DOHH2 (cell line): ENCODE results near the gene BLM.
"Not testable (repeated sequence)": the region's sequence is repeated elsewhere in the genome, so short reads cannot be mapped to it uniquely, and the experiment has no call there.

Experiments
- H3F3A ChIP-seq: fragments of 200-600 bp; sonication (generic), shearing (Covaris generic); 2 replicates; pipeline ENCODE4 v1.6.0; 2016; ENCODE audit warnings: antibody characterized with exemption, mild to moderate bottlenecking; ENCODE audit not compliant: control insufficient read depth, insufficient read depth
- H3K27ac ChIP-seq: fragments of 200-600 bp; sonication (generic); 2 replicates; pipeline ENCODE4 v1.5.1; 2014; ENCODE audit warnings: low read depth, mild to moderate bottlenecking, low read length, moderate library complexity
- H3K27me3 ChIP-seq: fragments of 200-600 bp; sonication (generic); 2 replicates; pipeline ENCODE4 v1.6.1; 2014; ENCODE audit warnings: mild to moderate bottlenecking, low read length, mixed read lengths; ENCODE audit not compliant: control insufficient read depth
- H3K36me3 ChIP-seq: fragments of 200-600 bp; sonication (generic); 2 replicates; pipeline ENCODE4 v1.6.1; 2014; ENCODE audit warnings: mild to moderate bottlenecking, low read length, moderate library complexity, mixed read lengths; ENCODE audit not compliant: control insufficient read depth
- H3K4me1 ChIP-seq: fragments of 200-600 bp; sonication (generic); 2 replicates; pipeline ENCODE4 v1.6.1; 2014; ENCODE audit warnings: mild to moderate bottlenecking, low read length, mixed read lengths; ENCODE audit not compliant: control insufficient read depth
- H3K4me2 ChIP-seq: fragments of 200-600 bp; sonication (generic); 2 replicates; pipeline ENCODE4 v1.6.0; 2014; ENCODE audit warnings: mild to moderate bottlenecking, low read length, moderate library complexity
- H3K4me3 ChIP-seq: fragments of 200-600 bp; sonication (generic); 2 replicates; pipeline ENCODE4 v1.5.1; 2014; ENCODE audit warnings: mild to moderate bottlenecking, low read length, mixed read lengths
- H3K79me2 ChIP-seq: fragments of 200-600 bp; sonication (generic); 2 replicates; pipeline ENCODE4 v1.6.1; 2014; ENCODE audit warnings: mild to moderate bottlenecking, low read length, mixed read lengths; ENCODE audit not compliant: control insufficient read depth
- H3K9me2 ChIP-seq: fragments of 200-600 bp; sonication (generic); replicated peaks from 2 replicates; pipeline ENCODE4 v1.6.1; 2014; ENCODE audit warnings: mild to moderate bottlenecking, low read length, mixed read lengths; ENCODE audit not compliant: control insufficient read depth
- H3K9me3 ChIP-seq: fragments of 200-600 bp; sonication (generic); 2 replicates; pipeline ENCODE4 v1.6.1; 2014; ENCODE audit warnings: antibody characterized with exemption, low read length, mixed read lengths; ENCODE audit not compliant: control insufficient read depth, insufficient read depth
- H4K20me1 ChIP-seq: fragments of 200-600 bp; sonication (generic); 2 replicates; pipeline ENCODE4 v1.6.0; 2014; ENCODE audit warnings: low read depth, mild to moderate bottlenecking, antibody characterized with exemption, low read length, moderate library complexity; ENCODE audit not compliant: control insufficient read depth, insufficient read depth
- CTCF ChIP-seq: fragments of 200-600 bp; sonication (generic); IDR thresholded peaks from one replicate; pipeline ENCODE4 v1.5.1; 2014; ENCODE audit warnings: antibody characterized with exemption, mild to moderate bottlenecking, low read depth, low read length; ENCODE audit not compliant: poor library complexity, severe bottlenecking
- EZH2phosphoT487 ChIP-seq: fragments of 200-600 bp; sonication (generic); IDR thresholded peaks from 2 replicates; pipeline ENCODE4 v1.6.1; 2017; ENCODE audit warnings: borderline replicate concordance, mild to moderate bottlenecking, antibody characterized with exemption, low read length, moderate library complexity, mixed read lengths

The BLM gene

GRCh38 chr15:90840954-90841353, 123.8 kb downstream of the BLM start:
- Histone ChIP-seq H3K79me2 (no peaks in the 10 kb centered on the region), H3K27ac (no peak overlapping the region), H3K9me3 (no peaks in the 10 kb centered on the region), H3K36me3 (no peaks in the 10 kb centered on the region), H3K4me3 (no peak overlapping the region), H3K9me2 (no peaks in the 10 kb centered on the region), H3K4me2 (0 out of 2 replicates have a peak overlapping the region, but pooled peaks have one; percentile 89), H3F3A (no peaks in the 10 kb centered on the region), H3K27me3 (no peaks in the 10 kb centered on the region), H4K20me1 (no peaks in the 10 kb centered on the region), H3K4me1 (peaks cover 34% of the 10 kb centered on the region)
- TF ChIP-seq CTCF (no peak), EZH2phosphoT487 (no peak)

GRCh38 chr15:90844696-90845095, 127.5 kb downstream of the BLM start:
- H4K20me1 ChIP-seq, result no peaks in the 10 kb centered on the region
- H3K9me3 ChIP-seq, result no peaks in the 10 kb centered on the region
- no peaks in the 10 kb centered on the region for H3K9me2 ChIP-seq
- H3K4me2 ChIP-seq, result no peak overlapping the region
- H3K4me3 ChIP-seq, result no peak overlapping the region
- peaks cover 16% of the 10 kb centered on the region for H3K4me1 ChIP-seq
- H3K27me3 ChIP-seq, result no peaks in the 10 kb centered on the region
- TF ChIP-seq CTCF (no peak), EZH2phosphoT487 (no peak)
- H3K79me2 ChIP-seq, result no peaks in the 10 kb centered on the region
- no peak overlapping the region for H3K27ac ChIP-seq
- no peaks in the 10 kb centered on the region for H3F3A ChIP-seq
- no peaks in the 10 kb centered on the region for H3K36me3 ChIP-seq

- Histone ChIP-seq H3K9me3 (no peaks in the 10 kb centered on the region), H3K4me2 (no peak overlapping the region), H3K4me3 (no peak overlapping the region), H4K20me1 (no peaks in the 10 kb centered on the region), H3K36me3 (no peaks in the 10 kb centered on the region), H3K27ac (no peak overlapping the region), H3K79me2 (no peaks in the 10 kb centered on the region), H3K27me3 (no peaks in the 10 kb centered on the region), H3F3A (no peaks in the 10 kb centered on the region), H3K4me1 (peaks cover 10% of the 10 kb centered on the region), H3K9me2 (no peaks in the 10 kb centered on the region)
- TF ChIP-seq CTCF (no peak), EZH2phosphoT487 (no peak)
Observed at GRCh38 chr15:90845201-90845949, 128.2 kb downstream of the BLM start.

DNA sequence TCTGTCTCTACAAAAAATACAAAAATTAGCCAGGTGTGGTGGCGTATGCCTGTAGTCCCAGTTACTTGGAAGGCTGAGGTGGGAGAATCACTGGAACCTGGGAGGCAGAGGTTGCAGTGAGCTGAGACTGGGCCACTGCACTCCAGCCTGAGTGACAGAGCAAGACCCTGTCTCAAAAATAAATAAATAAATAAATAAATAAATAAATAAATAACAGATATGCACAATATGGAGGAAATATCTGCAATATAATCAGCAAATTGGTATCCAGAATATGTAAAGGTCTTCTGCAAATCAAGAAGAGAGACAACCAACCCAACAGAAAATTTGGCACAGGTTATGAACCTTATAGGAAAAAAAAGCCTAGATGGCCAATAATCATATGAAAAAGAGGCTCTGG, 132.3 kb downstream of the BLM start:
- peaks cover 40% of the 10 kb centered on the region for H3K4me1 ChIP-seq
- H3K4me2 ChIP-seq, H3K79me2 ChIP-seq, H3K9me3 ChIP-seq, H3F3A ChIP-seq, H3K27ac ChIP-seq, H3K4me3 ChIP-seq, H3K9me2 ChIP-seq, H3K36me3 ChIP-seq, H4K20me1 ChIP-seq, H3K27me3 ChIP-seq: not testable (repeated sequence)
